Left hindlimb (tissue), 1 donor: ENCODE data around the gene KIF17.

ENCODE experiments used
- DNase-seq: peaks from one replicate; pipeline ENCODE4 v3.0.0-alpha.2; 2018

Gene KIF17

DNA sequence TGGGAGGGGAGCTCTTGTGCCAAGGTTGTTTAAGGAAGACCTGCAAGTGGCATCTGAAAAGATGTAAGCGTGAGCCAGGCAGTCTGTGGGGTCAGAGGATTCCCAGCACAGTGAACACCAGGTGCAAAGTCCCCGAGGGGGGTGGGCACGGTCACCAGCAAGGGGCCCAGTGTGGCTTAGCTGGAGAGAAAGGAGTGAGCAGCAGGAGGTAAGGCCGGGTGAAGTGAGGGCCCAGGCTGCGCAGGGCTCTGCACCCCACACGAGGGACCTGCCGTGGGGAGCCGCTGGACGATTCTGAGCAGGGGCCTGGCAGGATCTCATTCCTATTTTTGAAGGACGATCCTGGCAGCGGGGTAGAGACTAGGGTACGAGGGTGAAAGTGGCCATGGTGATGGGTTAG is 60.8 kb downstream of the KIF17 start:
- peak; percentile 15 for DNase-seq

GRCh38 chr1:20654104-20654690 is 63.6 kb downstream of the KIF17 start:
- no peak for DNase-seq

- no peak for DNase-seq
Observed at GRCh38 chr1:20652300-20652699, 65.5 kb downstream of the KIF17 start.

- DNase-seq, result no peak
Observed at GRCh38 chr1:20648946-20649345, 68.9 kb downstream of the KIF17 start.

DNA sequence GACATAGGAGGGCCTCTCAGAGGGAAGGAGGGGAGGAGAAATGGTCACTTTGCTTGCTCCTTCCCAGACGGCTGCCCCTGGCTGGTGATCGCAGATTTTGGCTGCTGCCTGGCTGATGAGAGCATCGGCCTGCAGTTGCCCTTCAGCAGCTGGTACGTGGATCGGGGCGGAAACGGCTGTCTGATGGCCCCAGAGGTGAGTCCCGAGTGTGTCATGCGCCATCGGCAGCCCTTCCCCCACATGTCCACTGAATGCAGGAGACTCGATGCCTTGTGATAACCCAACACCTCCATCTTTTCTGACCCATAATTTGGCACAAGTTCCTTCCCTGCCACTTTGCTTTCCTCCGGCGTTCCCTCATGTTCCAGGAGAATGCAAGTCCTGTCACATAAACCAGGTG is 69.4 kb downstream of the KIF17 start:
- no peak for DNase-seq

- DNase-seq, result no peak
Observed at GRCh38 chr1:20645414-20645813, 72.4 kb downstream of the KIF17 start.

DNA sequence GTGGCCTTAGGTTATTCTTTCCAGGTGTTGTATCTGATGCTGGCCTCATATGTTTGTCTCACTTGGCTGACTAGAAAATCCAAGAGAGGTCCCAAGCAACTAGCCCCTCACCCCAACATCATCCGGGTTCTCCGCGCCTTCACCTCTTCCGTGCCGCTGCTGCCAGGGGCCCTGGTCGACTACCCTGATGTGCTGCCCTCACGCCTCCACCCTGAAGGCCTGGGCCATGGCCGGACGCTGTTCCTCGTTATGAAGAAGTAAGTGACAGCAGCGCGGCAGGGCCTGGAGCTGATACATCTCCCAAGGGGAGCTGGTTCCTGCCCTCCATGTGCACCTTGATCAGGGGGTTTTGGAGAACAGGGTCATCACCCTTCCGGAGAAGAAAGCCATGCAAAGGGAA is 73.4 kb downstream of the KIF17 start:
- DNase-seq, result no peak

GRCh38 chr1:20643080-20643479 is 74.7 kb downstream of the KIF17 start:
- no peak for DNase-seq

GRCh38 chr1:20641975-20642374 is 75.8 kb downstream of the KIF17 start:
- DNase-seq, result no peak

DNA sequence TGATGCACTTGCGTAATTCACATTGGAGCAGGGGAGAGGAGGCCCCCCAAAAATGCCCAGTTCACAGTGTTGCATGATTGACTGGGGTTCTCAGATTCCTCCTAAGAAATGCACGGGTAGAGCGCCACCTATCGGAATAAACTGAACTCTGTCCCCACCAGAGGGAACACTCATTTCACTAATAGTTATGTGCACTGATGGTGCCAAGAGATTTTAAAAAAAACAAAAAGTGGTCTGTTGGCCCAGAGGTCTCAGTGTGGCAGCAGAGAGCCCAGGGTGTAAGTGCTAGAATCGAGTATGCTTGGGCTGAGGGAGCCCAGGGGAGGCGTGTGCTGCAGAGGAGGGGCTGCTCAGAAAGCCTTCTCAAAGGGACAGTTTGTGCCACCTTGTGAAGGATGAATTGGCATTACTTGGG is 77.6 kb downstream of the KIF17 start:
- no peak for DNase-seq

GRCh38 chr1:20636785-20637347 is 80.9 kb downstream of the KIF17 start:
- no peak for DNase-seq

DNA sequence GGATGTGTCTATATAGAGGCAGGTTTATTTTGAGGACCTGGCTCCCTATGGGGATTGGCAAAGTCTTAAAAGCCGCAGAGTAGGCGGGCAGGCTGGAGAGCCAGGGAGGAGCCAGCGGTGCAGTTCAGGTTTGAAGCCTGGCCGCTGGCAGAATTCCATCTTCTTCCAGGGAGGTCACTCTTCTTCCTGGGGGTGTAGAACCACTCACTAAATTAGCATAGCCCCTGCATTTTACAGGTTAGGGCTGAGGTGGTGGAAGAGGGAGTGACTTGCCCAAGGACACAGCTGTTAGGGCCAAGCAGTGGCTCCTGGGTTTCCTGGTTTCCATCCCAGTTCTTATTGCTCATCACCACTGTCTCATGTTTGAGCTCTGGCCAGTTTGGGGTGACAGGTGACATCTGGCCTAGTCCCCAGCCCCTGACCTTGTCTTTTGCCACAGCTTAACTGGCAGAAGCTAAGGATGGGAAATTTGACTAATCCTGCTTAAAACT is 83.2 kb downstream of the KIF17 start:
- DNase-seq, result no peak

DNA sequence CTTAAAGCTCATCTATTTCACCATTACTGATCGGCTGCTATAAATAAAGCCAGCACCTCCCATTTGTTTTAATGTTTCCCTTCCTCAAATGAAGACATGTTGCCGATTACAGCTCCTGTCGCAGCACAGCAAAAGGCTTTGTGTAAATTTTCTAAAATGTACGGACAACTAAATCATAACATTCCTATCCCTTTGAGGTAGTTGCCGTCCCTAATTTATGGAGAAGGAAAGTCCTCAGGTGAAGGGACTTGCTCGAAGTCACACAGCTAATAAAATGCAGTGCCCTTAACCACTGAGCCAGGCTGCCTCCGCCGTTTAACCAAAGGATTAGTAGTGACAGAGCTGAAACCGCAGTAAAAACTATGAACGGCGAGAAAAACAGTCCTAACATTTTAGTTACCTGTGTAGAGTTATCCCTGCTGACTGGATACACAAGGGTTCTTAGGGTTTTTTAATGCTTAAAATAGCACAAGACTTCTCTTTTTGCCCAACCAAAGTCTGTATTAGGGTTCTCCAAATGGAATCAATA is 83.7 kb downstream of the KIF17 start:
- no peak for DNase-seq

DNA sequence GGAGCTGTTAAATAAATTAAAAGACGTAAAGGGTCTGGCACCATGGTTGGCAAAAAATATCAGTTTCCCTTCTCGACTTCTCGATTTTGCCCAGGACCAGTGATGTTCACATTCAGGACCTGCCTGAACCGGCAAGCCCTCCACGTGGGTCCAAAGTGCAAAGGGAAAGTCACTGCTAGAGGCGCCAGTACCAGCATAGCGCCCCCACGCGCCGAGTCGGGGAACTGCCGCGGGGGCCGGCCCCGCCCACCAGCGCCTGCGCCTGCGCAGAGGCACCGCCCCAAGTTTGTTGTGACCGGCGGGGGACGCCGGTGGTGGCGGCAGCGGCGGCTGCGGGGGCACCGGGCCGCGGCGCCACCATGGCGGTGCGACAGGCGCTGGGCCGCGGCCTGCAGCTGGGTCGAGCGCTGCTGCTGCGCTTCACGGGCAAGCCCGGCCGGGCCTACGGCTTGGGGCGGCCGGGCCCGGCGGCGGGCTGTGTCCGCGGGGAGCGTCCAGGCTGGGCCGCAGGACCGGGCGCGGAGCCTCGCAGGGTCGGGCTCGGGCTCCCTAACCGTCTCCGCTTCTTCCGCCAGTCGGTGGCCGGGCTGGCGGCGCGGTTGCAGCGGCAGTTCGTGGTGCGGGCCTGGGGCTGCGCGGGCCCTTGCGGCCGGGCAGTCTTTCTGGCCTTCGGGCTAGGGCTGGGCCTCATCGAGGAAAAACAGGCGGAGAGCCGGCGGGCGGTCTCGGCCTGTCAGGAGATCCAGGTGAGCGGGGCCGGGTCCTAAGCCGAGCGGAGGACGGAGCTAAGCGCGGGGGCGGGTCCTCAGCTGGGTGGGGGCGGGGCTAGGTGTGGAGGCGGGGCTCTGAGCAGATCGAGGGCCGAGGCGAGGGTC is 84.4 kb downstream of the KIF17 start, which contains the start of gene PINK1:
TSS of gene PINK1 (plus strand) at position 269 of the 875 bp plus-strand sequence. CDS start at position 360, 91 bp downstream.
- DNase-seq, result peak; percentile 83

GRCh38 chr1:20632386-20632785 is 85.4 kb downstream of the KIF17 start:
- no peak for DNase-seq

DNA sequence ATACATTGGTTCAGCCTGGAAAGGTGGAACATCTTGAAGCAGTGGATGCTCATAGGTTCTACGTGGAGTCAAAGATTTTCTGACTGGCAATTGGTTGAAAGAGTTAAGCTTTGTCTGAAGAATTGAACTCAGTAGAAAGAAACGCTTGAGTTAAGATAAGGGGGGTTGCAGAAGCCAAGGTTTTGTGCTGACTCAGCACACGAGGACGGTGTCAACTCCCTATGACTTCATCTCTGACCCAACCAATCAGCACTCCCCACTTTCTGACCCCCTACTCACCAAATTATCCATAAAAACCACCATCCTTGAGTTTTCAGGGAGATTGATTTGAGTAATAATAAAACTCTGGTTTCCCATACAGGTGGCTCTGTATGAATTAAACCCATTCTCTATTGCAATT is 87.1 kb downstream of the KIF17 start:
- DNase-seq, result no peak

- no peak for DNase-seq
Observed at GRCh38 chr1:20626524-20626923, 91.3 kb downstream of the KIF17 start.

DNA sequence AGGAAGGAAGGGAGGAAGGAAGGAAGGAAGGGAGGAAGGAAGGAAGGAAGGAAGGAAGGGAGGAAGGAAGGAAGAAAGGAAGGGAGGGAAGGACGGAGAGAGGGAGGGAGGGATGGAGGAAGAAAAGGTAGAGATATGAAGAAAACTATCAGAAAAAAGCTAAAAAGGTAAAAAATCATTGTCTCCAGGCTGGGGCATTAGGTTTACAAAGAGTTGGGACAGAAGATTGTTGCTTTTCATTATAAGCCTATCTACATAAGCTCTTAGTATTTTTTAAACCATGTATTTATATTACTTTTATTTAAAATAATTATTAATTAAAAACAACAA is 91.7 kb downstream of the KIF17 start:
- DNase-seq, result no peak

DNA sequence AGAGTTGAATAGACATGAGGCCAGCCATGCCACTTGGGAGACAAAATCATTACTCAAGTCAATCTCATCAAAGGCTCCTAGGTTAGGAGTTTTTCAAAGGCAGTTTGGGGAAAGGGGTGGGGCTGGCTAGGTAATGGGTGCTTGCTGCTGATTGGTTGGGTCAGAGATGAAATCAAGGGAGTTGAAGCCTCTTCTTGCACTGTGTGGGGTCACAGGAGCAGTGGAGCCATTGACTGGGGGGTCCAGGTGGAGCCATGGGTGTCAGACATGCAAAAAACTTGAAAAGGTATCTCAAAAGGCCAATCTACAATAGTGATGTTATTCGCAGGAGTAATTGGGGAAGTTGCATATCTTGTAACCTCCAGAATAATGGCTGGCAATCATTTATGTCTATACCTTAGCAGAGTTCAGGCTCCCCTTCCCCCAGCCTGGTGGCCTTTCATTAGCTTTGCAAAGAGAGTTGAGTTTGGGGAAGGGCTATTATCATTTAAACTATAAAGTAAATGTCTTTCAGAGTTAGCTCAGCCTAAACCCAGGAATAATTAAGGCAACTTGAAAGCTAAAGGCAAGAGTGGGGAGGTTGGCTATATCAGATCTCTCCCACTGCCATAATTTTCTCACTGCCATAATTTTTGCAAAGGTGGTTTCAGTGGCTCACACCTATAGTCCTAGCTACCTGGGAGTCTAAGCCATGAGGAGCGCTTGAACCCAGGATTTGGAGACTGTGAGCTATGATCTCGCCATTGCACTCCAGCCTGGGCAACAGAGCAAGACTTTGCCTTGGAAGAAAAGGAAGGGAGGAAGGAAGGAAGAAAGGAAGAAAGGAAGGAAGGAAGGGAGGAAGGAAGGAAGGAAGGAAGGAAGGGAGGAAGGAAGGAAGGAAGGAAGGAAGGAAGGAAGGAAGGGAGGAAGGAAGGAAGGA is 92.4 kb downstream of the KIF17 start:
- DNase-seq, result no peak

GRCh38 chr1:20624709-20625108 is 93.1 kb downstream of the KIF17 start:
- no peak for DNase-seq

- no peak for DNase-seq
Observed at GRCh38 chr1:20621012-20621411, 96.8 kb downstream of the KIF17 start.

DNA sequence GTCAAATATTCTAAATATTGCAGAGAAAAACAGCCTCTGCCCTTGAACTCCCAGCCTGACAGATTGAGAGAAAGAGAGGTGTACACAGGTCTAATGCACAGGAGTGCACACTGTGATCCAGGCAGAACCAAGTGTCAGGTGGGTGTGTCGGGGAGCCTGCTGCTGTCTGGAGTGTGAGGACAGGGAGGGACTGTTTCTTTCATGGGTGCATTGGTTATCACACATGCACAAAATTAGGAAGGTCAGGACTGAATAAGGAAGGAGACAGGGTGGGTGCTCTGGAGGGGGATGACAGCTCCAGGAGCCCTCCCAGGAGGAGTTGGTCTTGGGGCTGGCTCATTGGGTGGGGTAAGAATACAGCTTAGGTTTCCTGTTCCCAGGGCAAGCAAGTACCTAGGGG is 97.8 kb downstream of the KIF17 start:
- DNase-seq, result no peak

GRCh38 chr1:20618550-20618949 is 99.3 kb downstream of the KIF17 start:
- no peak for DNase-seq
